Lower leg skin (tissue), 4 donors: ENCODE data around the gene TMEM209. TPM values are rescaled to one million over a fixed set of nuclear protein-coding genes. Genes with fewer than 3 reads are reported as not detected.
"Not testable (repeated sequence)": the region's sequence is repeated elsewhere in the genome, so short reads cannot be mapped to it uniquely, and the experiment has no call there.

Source experiments
- DNase-seq, 2 donors: peaks; one replicate each; pipeline ENCODE4 v3.0.0-alpha.2; 2019; ENCODE audit warnings: low spot score in 2 of 2
- H3K4me3 ChIP-seq: fragments of 200-600 bp; sonication (generic); 2 replicates; pipeline ENCODE4 v1.5.1; 2017; ENCODE audit warnings: mild to moderate bottlenecking, low read depth; ENCODE audit not compliant: poor library complexity, severe bottlenecking
- POLR2A ChIP-seq, 2 donors: fragments of 450-650 bp; IDR thresholded peaks; one replicate each; pipeline ENCODE4 v1.6.1; 2016 to 2017; ENCODE audit warnings: antibody characterized with exemption in 2 of 2, mild to moderate bottlenecking in 1 of 2, moderate library complexity in 1 of 2
- WGBS, 2 donors: methylation state at CpG; one replicate each; pipeline ENCODE4 v1.1.5; 2018; 5-methylcytosine and 5-hydroxymethylcytosine counted together
- intact Hi-C: fragments of 100-400 bp; cut with DNase I; formaldehyde crosslinking; loops from one replicate; pipeline ENCODE4 v1.15.0; 2023; ENCODE audit warnings: low total_unique reads
- total RNA-seq, 4 donors: library from RNA; depleted of rRNA; stranded (reverse); fragments of >200 nt; gene quantifications; one replicate each; pipeline ENCODE4 v1.1.0, GENCODE V29; 2016
- TF ChIP-seq, protein P1 (sequence below), 3 donors: fragments of 450-650 bp; IDR thresholded peaks; one replicate each; pipeline ENCODE4 v1.5.1; 2016; ENCODE audit warnings: antibody characterized with exemption in 3 of 3, mild to moderate bottlenecking in 3 of 3, moderate library complexity in 2 of 3

TMEM209 gene
- total RNA-seq = 10 to 100 TPM in 2 of 4 donors, 1 to 10 TPM in 2; 8.0 to 12.7 (median 9.7) TPM

DNA sequence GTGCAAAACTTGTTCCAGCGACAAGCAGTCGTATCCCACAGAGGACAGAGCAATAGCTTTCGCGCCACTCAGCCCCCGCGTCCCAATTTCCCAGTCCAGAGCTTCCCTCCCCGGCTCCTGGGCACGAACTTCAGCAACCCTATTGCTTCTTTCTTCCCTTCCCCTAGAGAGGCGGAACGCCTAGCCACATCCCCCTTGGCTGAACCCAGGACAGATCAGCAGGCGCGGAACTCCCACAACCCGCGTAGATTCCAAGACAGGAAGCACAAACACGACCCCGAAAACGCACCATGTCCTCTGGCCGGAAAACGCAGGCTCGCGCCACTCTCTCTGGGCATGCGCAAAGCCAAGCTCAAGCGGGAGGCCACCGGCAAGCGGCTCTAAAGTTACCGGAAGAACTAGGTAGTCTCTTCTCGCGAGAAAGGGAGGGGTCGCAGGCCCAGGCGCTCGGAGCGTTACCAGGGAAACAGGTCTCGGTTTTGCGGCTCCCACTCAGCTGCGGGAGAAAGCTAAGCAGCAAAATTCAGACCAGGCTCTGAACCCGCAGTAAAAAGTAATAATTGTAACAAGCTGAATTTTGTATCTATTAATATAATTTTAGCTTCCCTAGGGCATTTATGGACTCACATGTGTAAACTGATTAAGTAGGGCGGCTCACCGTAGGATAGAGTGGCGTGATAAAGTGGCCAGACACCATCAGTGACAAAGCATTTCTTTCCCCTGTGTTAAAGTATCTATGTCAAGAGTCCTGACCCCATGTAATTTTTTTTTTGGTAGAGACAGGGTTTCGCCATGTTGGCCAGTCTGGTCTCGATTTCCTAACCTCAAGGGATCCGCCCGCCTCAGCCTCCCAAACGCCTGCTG is at the start of gene TMEM209:
Gene TMEM209 (minus strand): TSS at position 323 of the 864 bp plus-strand sequence. CDS start 31 bp downstream, at position 292.
- intact Hi-C loops = no loop called here
- WGBS, 2 donors = 8 to 9% methylated on average over 44 of the region's 44 CpGs
- TF ChIP-seq, protein P1, sequence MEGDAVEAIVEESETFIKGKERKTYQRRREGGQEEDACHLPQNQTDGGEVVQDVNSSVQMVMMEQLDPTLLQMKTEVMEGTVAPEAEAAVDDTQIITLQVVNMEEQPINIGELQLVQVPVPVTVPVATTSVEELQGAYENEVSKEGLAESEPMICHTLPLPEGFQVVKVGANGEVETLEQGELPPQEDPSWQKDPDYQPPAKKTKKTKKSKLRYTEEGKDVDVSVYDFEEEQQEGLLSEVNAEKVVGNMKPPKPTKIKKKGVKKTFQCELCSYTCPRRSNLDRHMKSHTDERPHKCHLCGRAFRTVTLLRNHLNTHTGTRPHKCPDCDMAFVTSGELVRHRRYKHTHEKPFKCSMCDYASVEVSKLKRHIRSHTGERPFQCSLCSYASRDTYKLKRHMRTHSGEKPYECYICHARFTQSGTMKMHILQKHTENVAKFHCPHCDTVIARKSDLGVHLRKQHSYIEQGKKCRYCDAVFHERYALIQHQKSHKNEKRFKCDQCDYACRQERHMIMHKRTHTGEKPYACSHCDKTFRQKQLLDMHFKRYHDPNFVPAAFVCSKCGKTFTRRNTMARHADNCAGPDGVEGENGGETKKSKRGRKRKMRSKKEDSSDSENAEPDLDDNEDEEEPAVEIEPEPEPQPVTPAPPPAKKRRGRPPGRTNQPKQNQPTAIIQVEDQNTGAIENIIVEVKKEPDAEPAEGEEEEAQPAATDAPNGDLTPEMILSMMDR (IDR thresholded peaks at IDR 0.05) = no peak
- TF ChIP-seq POLR2A (IDR thresholded peaks at IDR 0.05) = peak in 1 of 2 donors; percentile 32
- H3K4me3 ChIP-seq = peak within 1 kb of the TSS; percentile 80
- peak; percentile 92 to 98 for DNase-seq

DNA sequence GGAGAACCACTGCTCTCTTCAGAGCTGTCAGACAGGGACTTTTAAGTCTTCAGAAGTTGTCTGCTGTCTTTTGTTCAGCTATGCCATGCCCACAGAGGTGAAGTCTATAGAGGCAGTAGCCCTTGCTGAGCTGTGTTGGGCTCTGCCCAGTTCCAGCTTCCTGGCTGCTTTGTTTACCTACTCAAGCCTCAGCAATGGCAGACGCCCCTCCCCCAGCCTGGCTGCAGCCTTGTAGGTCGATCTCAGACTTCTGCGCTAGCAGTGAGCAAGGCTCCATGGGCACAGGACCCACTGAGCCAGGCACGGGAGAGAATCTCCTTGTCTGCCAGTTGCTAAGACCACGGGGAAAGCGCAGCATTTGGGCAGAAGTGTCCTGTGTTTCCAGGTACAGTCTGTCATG is 49.3 kb upstream of the TMEM209 start:
- intact Hi-C loops = no loop called here
- DNase-seq = no peak
- TF ChIP-seq, protein P1 (IDR thresholded peaks at IDR 0.05) = no peak
- no peak for TF ChIP-seq POLR2A (IDR thresholded peaks at IDR 0.05)
- no peak overlapping the region for H3K4me3 ChIP-seq
- 91 to 94% methylated on average over 5 to 6 of the region's 6 CpGs for WGBS, 2 donors

DNA sequence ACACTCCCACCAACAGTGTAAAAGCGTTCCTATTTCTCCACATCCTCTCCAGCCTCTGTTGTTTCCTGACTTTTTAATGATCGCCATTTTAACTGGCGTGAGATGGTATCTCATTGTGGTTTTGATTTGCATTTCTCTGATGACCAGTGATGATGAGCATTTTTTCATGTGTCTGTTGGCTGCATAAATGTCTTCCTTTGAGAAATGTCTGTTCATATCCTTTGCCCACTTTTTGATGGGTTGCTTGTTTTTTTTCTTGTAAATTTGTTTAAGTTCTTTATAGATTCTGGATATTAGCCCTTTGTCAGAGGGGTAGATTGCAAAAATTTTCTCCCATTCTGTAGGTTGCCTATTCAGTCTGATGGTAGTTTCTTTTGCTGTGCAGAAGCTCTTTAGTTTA is 44.4 kb upstream of the TMEM209 start:
- intact Hi-C loops, DNase-seq, H3K4me3 ChIP-seq: not testable (repeated sequence)
- WGBS, 2 donors = 91 to 96% methylated on average over 3 of the region's 3 CpGs

DNA sequence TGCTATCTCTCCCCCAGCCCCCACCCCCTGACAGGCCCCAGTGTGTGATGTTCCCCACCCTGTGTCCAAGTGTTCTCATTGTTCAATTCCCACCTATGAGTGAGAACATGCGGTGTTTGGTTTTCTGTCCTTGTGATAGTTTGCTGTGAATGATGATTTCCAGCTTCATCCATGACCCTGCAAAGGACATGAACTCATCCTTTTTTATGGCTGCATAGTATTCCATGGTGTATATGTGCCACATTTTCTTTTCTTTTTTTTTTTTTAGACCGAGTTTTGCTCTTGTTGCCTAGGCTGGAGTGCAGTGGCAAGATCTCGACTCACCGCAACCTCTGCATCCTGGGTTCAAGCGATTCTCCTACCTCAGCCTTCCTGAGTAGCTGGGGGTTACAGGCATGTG is 43.6 kb upstream of the TMEM209 start:
- intact Hi-C loops, DNase-seq, H3K4me3 ChIP-seq: not testable (repeated sequence)
- WGBS, 2 donors = 96 to 97% methylated on average over 5 of the region's 5 CpGs

DNA sequence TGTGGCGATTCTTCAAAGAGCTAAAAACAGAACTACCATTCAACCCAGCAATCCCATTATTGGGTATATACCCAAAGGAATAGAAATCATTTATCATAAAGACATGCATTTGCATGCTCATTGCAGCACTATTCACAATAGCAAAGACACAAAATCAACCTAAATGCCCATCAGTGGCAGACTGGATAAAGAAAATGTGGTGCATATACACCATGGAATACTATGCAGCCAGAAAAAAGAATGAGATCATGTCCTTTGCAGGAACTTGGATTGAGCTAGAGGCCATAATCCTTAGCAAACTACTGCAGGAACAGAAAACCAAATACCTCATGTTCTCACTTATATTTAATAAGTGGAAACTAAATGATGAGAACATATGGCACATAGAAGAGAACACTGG is 41.3 kb upstream of the TMEM209 start:
- H3K4me3 ChIP-seq, intact Hi-C loops, DNase-seq: not testable (repeated sequence)
- WGBS, 2 donors = 93 to 95% methylated on average over 1 of the region's 1 CpG

DNA sequence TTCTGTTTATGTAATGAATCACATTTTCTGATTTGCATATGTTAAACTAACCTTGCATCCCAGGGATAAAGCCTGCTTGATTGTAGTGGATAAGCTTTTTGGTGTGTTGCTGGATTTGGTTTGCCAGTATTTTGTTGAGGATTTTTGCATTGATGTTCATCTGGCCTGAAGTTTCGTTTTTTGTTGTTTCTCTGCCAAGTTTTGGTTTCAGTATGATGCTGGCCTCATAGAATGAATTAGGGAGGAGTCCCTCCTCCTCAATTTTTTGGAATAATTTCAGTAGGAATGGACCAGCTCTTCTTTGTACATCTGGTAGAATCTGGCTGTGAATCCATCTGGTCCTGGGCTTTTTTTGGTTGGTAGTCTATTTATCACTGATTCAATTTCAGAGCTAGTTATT is 38.3 kb upstream of the TMEM209 start:
- H3K4me3 ChIP-seq, intact Hi-C loops, DNase-seq: not testable (repeated sequence)
- WGBS, 2 donors = 0% methylated on average over 1 of the region's 1 CpG

DNA sequence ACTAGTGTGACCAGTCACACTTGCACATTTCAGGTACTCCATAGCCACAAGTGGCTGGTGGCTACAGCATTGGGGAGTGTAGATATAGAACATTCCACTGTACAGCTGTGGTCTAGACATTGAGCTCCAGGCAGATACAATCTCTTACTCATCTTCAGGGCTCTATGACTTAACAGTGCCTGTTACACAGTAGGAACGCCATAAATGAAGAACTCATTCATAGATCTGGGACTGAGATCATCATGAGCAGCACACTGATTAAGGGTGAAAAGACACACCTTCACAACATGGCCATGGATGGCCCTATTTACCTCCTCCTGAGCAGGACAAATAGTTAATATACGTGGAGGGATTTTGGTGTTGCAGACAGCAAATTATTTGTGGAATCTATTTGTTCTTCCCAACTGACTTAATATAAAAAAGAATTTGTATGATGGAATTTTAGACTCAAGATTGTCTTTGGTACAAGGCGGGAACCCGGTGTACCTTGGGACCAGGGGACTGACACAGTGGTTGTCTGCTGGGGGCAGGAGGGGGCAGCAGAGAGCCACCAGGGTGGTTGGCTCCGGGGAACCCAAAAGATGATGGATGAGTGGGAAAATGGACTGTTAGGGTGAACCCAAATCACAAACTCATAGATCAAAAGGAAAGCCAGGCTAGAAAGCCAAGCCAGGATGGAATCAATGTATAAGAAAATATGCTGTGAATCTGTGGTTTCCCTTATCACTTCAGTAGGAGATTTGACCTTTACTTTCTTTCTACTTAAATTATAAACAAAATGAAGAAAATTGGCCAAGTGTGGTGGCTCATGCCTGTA is 37.2 kb upstream of the TMEM209 start:
- 51 to 55% methylated on average over 5 of the region's 5 CpGs for WGBS, 2 donors
- H3K4me3 ChIP-seq = no peak overlapping the region
- TF ChIP-seq, protein P1 (IDR thresholded peaks at IDR 0.05) = no peak
- no peak for TF ChIP-seq POLR2A (IDR thresholded peaks at IDR 0.05)
- peak; percentile 30 to 88 for DNase-seq
- intact Hi-C loops = no loop called here
